Embryonic facial prominence (tissue), 1 donor: Measurements from ENCODE around the gene BRD2.

Experiments
- DNase-seq: peaks from one replicate; pipeline ENCODE4 v3.0.0-alpha.2; 2016; ENCODE audit errors: extremely low spot score

The BRD2 gene

GRCh38 chr6:32949113-32949512 is 19.3 kb upstream of the BRD2 start:
- DNase-seq: no peak

GRCh38 chr6:32950010-32950409 is 18.4 kb upstream of the BRD2 start:
- DNase-seq: no peak

GRCh38 chr6:32950449-32950848 is 17.9 kb upstream of the BRD2 start:
- no peak for DNase-seq

GRCh38 chr6:32952817-32953739 is 15.3 kb upstream of the BRD2 start, which contains the start of gene HLA-DMA:
Gene HLA-DMA (minus strand): TSS chr6:32953097. CDS start chr6:32953036, 61 bp downstream.
- DNase-seq: no peak

GRCh38 chr6:32953775-32954174 is 14.6 kb upstream of the BRD2 start:
- no peak for DNase-seq

GRCh38 chr6:32954267-32954666 is 14.1 kb upstream of the BRD2 start:
- DNase-seq: no peak

- DNase-seq: no peak
Measured at GRCh38 chr6:32954986-32955802, 13.2 kb upstream of the BRD2 start.

GRCh38 chr6:32956176-32956575 is 12.2 kb upstream of the BRD2 start:
- no peak for DNase-seq

- DNase-seq: no peak
Measured at GRCh38 chr6:32960563-32960962, 7.8 kb upstream of the BRD2 start.

- no peak for DNase-seq
Measured at GRCh38 chr6:32962213-32962826, 6.1 kb upstream of the BRD2 start.

GRCh38 chr6:32963866-32964265 is 4.5 kb upstream of the BRD2 start:
- DNase-seq: no peak

GRCh38 chr6:32964776-32965175 is 3.6 kb upstream of the BRD2 start:
- no peak for DNase-seq

GRCh38 chr6:32967151-32968091 is 973 bp upstream of the BRD2 start:
- no peak for DNase-seq

- peak; percentile 82 for DNase-seq
Measured at GRCh38 chr6:32968867-32969684, 682 bp downstream of the BRD2 start.

GRCh38 chr6:32969685-32970412 is 1.5 kb downstream of the BRD2 start:
- peak; percentile 88 for DNase-seq

GRCh38 chr6:32970413-32971241 is 2.2 kb downstream of the BRD2 start:
- peak; percentile 71 for DNase-seq

GRCh38 chr6:32971242-32971580 is 2.8 kb downstream of the BRD2 start:
- no peak for DNase-seq

- DNase-seq: peak; percentile 99
Measured at GRCh38 chr6:32971581-32972352, 3.4 kb downstream of the BRD2 start.
